NCI-H146 (cell line): ENCODE data around the gene CEP85.
"Not testable (repeated sequence)": the region's sequence is repeated elsewhere in the genome, so short reads cannot be mapped to it uniquely, and the experiment has no call there.

ENCODE experiments used
- DNase-seq: peaks from one replicate; lab custom pipeline; 2025; lab: John Stamatoyannopoulos, UW

CEP85 gene

GRCh38 chr1:26290882-26291261 lies 56.9 kb downstream of the CEP85 start:
- no peak for DNase-seq

DNA sequence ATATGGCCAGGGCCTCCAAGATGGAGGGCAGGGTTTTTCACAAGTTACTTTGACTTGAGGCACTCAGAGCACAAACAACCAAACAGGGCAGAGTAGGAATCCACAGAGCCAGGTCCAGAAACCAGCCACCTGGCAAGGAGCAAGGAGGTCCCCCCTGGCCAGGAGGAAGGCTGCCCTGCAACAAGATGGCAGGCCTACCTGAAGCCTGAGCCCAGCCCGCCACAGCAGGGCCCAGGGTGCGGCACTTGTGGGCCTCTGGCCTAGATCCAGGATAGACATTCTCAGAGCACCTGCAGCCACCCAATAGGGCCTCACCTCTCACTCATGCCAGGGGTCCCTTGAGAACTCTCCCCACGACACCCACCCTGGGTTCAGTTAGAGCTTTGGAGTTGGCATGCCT lies 57.4 kb downstream of the CEP85 start:
- no peak for DNase-seq

- no peak for DNase-seq
Observed at GRCh38 chr1:26291939-26292338, 57.9 kb downstream of the CEP85 start.

- not testable (repeated sequence) for DNase-seq
Observed at GRCh38 chr1:26292735-26293134, 58.7 kb downstream of the CEP85 start.

DNA sequence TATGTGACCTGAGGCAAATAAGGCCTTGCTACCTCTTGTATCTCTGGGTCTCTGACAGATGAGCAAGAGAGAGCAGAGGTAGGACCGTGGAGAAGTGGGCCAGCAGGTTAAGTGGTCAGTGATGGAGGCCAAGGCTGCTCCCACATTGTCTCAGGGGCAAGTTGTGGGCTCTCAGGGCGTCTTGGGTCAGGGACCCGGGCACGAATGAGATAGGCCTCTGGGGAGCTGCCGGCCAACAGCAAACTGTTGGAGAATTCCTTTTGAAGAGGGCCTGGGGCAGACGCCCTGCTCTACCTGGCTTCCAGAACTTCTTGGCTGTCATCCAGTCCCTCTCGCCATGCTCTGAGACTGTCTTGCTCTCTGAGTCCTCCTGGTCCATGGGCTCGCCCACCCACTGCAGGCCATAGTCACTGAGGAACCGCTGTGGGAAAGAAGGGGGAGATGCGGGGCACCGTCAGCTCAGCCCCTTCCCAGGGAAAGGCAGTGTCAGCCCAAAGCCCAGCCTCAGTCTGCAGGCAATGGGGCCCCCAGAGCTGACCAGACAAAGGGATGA lies 60.0 kb downstream of the CEP85 start:
- no peak for DNase-seq

DNA sequence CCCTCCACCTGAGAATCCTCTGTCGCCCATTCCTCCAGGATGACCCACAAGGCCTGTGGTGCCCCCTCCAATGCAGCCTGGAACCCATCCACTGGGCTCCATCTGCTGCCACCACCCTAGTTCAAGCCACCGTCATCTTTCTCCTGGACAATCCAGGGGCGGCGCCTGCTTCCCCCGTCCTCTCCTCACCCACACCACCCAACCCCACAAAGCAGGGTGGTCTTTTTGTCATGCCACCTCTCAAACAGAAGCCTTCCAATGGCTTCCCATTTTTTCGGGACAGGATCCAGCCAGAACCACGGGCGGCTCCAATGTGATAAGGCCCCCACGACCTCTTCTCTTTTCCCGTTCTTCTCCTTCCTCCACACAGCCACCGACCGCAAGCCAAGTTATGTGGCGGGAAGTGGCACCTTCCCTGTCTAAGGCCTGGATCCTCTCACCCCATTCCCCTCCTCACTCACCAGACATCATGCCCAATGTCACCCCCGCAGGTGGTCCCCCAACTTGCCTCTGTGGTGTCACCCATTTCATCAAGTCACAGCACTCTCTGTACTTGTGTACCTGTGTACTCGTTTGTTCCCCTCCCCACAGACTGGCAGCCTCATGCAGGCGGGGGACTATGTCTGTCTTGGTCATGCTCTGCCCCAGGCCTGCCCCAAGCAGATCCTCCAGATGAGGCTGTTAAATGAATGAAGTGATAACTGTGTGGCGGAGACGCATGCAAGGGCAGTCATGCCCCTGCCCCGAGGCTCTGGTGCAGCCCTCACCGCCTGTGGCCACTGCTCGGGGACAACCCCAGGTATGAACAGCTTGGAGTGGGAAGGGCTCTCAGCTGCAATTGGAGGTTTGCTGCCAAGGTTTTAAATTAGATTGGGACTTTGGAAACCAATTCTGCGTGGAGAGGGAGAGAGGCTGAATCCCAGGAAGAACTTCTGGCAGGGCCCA lies 61.5 kb downstream of the CEP85 start:
- no peak for DNase-seq

DNA sequence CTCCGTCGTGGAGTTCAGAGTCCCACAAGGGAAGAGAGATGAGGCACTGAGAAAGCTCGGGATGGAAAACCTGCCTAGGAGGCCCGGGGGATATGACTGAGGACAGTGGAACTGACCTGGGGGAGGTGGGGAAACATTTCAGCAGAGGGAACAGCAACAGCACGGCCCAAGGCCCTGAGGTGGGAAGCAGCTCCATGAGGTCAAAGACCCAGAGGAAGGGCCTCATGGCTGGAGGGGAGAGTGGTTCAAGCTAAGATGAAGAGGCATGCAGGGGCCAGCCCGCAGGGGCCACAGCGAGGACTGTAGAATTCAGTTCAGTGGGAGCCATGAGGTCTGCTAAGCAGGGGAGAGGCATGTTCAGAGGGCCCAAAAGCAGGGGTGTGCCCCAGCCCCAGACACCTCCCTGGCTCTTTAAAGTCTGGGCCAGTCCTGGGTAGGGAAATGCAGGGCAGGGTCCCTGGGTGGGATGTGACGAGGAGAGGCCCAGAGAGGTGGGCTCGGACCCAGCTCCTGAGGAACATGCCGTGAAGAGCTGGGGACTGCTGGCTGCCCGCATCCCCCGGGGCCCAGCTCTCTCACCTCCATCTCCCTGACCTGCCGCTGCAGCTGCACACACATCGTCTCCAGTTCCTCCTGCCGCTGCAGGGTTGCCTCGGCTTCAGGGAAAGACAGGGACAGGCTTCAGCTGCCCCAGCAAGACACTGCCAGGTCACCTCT lies 62.5 kb downstream of the CEP85 start:
- no peak for DNase-seq

DNA sequence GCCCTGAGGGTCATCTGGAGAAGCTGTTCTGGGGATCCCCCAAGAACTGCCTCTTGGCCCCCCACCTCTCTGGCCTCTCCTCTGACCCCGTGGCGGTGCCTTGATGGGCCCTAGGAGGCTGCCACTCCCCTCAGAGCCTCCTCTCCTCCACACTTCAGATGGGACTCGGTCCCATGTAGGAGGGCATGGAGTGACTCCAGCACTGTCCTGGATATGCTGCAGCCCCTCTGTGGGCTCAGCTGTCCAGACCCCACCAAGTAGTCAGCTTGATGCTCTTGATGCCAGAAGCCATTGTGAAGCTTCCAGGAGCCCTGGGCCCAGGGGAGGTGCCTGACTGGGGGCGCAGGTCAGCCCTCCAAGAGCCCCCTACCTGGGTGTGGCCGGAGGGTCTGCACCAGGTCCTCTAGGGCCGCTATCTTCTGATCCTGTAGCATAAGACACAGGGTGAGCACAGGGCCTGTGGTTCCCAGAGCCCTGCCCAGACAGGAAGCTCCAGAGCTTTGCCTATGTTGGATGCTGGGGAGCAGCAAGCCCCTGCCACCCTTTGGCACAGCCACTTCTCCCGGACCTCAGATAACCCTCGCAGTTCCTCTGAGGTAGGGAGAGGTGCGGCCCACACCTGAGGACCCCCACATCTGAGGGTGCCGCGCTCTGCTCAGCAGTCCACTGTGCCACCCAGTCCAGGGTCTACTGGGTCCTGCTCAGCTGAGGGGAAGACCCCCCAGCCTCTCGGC lies 63.2 kb downstream of the CEP85 start:
- no peak for DNase-seq

GRCh38 chr1:26297791-26298124 lies 63.8 kb downstream of the CEP85 start:
- no peak for DNase-seq

DNA sequence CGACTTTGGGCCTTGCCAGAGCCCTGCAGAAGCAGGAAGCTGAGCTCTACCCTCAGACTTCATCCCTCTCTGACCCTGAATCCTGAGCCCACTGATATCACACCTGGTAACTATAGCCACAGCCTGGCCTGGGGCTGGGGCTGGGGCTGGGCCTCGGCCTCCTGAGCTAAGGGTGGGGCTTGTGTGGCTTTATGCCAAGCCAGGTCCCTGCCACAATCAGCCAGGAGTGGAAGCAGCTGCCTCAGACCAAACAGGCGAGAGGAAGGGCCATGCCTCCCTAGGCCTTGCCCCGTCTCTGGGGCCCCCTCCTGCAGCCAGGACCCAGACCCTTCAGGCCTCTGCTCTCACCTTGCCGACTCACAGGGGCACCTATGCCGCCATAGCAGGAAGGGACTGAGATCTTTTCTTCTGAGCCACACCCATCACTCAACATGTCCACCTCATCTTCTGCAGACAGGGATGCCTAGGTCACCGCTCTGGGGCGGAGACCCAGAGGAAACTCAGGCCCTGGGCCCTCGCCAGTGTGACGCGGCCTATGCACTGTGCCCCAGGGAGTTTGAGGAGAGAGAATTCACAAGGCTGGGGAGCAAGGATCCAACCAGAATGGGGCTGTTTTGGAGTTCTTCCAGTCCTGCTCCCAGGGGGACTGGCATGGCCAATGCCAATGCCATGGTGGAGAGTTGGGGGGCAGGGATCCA lies 66.7 kb downstream of the CEP85 start:
- no peak for DNase-seq

GRCh38 chr1:26302733-26303405 lies 68.9 kb downstream of the CEP85 start:
- DNase-seq: no peak

DNA sequence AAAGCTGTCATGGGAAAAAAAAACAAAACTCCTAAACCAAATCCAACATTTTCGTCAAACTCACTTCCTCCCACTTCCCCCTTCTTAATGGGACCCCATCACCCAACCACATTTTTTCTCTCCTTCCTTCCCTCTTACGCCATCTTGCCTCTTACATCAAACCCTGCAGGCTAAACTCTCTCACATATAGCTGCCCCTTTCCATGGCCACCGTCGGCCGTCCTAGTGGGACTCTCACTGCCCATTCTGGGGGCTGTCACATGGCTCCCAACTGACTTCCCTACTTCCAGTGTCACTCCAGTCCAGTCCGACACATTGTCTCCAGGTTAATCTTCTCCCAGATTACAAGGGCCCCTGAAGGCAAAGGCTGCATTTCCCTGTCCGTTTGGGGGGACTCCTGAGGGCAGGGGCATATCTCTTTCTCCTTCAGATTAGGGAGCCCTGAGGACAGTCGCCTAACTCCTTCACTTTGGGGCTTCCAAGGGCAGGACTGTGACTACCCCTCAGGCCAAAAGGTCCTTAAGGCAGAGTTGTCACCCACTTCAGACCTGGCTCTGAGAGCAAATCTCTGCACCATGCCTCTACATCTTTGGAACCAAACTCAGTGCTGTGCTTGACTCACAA lies 71.8 kb downstream of the CEP85 start:
- DNase-seq: no peak

DNA sequence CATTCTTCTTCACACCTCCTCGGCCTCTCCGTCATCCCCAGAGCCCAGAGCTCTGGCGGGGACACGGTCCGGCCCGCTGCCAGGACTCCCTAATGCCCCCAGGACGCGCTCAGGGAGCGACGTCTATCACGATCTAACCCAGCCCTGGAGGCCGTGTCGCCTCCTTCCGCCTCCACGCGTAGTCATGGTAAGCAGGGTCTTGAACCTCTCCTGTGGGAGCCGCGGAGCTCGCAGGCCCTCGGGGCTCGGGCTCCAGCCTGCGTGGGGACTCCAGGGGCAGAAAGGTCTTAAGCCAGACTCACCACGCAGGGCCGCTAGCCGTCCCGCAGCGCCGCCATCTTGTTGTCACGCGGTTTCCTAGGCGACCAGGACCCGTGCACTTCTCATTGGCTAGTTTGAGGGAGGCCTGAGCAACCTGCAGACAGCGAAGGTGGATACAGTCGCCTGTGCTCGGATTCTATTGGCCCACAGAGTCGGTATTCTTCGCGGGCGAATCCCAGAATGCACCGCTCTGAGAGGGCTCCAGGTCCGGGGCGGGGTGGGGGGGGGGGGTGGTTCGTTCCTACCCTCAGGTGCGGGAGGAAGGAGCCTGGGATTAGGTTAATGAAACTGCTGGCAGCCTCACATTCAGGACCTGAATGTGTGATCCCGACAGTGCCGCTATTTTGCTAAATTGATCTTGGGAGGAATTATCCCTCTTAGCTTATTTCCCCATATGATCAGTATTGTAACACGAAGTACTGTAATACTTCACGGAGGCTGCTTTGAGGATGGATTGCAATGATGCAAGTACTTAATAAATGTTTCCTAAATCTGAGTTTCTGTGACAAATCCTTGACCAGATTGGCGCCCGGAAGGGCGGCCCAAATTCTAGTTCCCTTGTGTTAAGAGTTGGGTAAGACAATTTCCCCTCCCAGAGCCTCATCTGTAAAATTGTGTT lies 72.6 kb downstream of the CEP85 start, which contains the start of gene UBXN11:
TSS of gene UBXN11 (minus strand) at position 347 of the 940 bp plus-strand sequence. CDS start 3,753 bp downstream, outside the sequence.
- DNase-seq: peak; percentile 92

- peak; percentile 27 for DNase-seq
Observed at GRCh38 chr1:26307363-26307781, 73.4 kb downstream of the CEP85 start.

- not testable (repeated sequence) for DNase-seq
Observed at GRCh38 chr1:26307966-26308899, 74.2 kb downstream of the CEP85 start.

GRCh38 chr1:26314501-26314900 lies 80.5 kb downstream of the CEP85 start:
- no peak for DNase-seq

- no peak for DNase-seq
Observed at GRCh38 chr1:26315874-26316850, 82.2 kb downstream of the CEP85 start.
